Daoy (cell line): Measurements from ENCODE around the gene LTBP3. TPM values are rescaled to one million over a fixed set of nuclear protein-coding genes. Genes with fewer than 3 reads are reported as not detected.
"Not testable (repeated sequence)": the region's sequence is repeated elsewhere in the genome, so short reads cannot be mapped to it uniquely, and the experiment has no call there.

Experiments
- DNase-seq: peaks from one replicate; pipeline ENCODE4 v3.0.0-alpha.2; 2015; ENCODE audit warnings: low read depth
- total RNA-seq: library from RNA; depleted of rRNA; stranded (reverse); fragments of >200 nt; shearing (Covaris generic); gene quantifications from 2 replicates; pipeline ENCODE4 v1.2.3, GENCODE V29; 2014

LTBP3 gene
- total RNA-seq, 1 experiment from 2014 or later = 31.0 TPM

GRCh38 chr11:65571940-65572339, 13.8 kb upstream of the LTBP3 start:
- DNase-seq = peak; percentile 70

- DNase-seq = no peak
Measured at GRCh38 chr11:65571420-65571819, 13.3 kb upstream of the LTBP3 start.

- DNase-seq = peak; percentile 100
Measured at GRCh38 chr11:65569973-65570918, 12.1 kb upstream of the LTBP3 start, which contains the start of gene ZNRD2. TSS of gene ZNRD2 (plus strand) at chr11:65570477. CDS start at chr11:65570492, 15 bp downstream.

- DNase-seq = no peak
Measured at GRCh38 chr11:65569164-65569972, 11.2 kb upstream of the LTBP3 start.

DNA sequence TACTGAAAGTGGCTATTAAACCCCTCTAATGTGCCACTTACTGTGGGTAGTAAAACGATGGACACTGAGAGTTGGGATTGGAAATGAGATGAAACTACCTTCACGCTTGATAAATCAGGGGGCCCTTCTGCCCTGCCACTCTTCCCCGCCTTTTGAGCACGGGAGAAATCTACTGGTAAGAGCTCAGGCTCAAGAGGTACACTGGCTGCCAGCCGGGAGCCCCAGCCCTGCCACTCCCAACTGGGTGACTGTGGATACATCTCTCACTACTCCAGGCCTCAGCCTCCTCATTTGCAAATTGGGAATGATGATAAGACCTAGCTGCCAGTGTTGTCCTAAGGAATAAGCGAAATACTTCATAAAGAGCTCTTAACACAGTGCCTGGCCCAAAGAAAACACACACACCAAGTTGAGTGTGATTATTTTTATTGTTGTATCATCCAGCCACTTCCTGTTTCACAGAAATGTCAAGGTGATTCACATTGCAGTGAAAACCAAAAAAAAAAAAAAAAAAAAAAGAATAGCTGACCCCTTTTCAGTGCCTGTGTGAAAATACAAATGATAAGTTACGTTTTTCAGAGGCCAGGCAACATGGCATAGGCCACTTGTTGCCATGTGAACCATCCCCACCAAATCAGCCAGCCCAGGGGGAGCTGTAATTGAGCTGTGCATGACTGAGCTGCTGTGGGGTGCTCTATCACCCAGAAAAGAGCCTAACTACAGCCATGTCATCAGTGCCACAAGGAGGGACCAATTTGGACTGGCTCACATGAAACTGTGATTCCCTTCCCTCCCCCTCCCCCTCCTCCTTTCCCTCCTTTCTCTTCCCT, 7.7 kb upstream of the LTBP3 start:
- peak; percentile 71 for DNase-seq

DNA sequence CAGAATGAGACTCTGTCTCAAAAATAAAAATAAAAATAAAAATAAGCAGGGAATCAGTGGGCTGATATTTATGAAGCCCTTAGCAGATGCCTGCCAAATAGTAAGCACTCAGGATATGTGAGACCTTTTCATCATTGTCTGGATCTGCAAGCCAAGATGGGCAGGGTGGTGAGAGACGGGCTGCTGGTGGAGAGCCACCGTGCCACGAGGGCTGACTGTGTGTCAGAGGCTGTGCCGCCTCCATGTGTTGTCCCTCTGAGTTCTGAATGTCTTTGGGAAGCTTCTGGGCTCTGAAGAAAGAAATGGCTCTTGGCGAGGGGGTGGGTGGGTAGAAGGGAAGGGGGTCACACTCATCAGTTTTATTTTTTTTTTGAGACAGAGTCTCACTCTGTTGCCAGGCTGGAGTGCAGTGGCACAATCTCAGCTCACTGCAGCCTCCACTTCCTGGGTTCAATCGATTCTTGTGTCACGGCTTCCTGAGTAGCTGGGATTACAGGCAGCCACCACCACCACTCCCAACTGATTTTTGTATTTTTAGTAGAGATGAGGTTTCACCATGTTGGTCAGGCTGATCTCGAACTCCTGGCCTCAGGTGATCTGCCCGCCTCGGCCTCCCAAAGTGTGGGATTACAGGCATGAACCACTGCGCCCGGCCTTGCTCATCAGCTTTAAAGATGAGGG, 6.9 kb upstream of the LTBP3 start:
- not testable (repeated sequence) for DNase-seq

GRCh38 chr11:65563601-65564000, 5.4 kb upstream of the LTBP3 start:
- no peak for DNase-seq

- DNase-seq = no peak
Measured at GRCh38 chr11:65562788-65563187, 4.6 kb upstream of the LTBP3 start.

DNA sequence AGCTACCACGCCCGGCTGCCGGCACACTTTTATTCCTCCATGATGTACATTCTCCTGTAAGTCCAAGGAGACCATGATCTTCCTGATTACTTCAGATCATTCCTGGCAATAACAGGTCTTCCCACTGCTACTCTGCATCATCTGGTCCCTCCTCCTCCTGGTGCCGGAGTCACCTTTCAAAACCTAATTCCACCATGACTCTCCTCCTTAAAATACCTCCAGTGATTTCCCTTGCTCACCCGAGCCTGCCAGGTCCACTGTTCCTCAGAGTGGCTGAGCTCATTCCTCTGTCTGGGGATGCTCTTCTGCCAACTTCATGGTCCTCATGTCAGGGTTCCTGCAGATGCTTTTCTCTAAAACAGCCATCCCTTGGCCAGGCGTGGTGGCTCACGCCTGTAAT, 3.9 kb upstream of the LTBP3 start:
- DNase-seq = no peak

DNA sequence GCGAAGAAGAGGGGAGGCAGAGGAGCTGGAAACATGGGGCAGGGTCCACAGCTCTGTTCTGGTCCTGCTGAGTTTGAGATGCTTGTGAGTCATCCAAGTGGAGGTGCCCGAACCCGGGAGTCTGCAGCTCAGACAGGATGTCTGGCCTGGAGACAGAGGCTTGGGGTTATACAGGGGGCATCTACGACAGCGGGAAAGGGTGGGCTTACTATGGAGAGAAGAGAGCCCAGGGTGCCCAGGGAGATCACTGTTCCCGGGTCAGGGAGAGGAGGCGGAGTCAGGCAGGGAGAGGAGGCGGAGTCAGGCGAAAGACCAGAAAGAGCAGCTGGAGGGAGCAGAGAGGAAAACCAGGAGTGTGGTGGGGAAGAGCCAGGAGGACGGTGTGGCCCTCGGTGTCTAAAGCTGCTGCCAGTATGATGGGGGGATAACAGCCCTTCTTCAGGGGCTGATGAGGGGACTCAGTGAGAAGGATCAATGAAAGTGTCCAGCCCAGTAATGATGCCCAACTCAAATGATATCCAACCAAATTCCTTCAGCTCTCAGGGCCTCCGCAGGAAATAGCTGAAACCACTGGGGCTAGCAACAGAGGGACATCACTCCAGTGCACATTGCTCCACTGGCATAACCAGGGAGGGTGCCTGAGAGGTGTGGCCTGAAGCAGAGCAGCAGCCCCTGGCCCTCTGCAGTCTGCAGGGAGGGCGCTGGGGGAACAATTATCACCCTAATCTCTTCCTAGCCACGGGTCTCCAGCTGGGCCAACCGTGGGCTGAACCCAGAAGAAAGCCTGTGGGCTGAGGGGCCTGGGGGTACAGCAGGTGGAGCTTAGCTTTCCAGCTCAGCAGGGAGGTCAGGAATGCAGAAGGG, 2.6 kb upstream of the LTBP3 start:
- DNase-seq = peak; percentile 88

GRCh38 chr11:65559951-65560537, 1.9 kb upstream of the LTBP3 start:
- peak; percentile 88 for DNase-seq

- DNase-seq = peak; percentile 52
Measured at GRCh38 chr11:65559535-65559934, 1.4 kb upstream of the LTBP3 start.

- DNase-seq = peak; percentile 89
Measured at GRCh38 chr11:65558930-65559509, 861 bp upstream of the LTBP3 start.

DNA sequence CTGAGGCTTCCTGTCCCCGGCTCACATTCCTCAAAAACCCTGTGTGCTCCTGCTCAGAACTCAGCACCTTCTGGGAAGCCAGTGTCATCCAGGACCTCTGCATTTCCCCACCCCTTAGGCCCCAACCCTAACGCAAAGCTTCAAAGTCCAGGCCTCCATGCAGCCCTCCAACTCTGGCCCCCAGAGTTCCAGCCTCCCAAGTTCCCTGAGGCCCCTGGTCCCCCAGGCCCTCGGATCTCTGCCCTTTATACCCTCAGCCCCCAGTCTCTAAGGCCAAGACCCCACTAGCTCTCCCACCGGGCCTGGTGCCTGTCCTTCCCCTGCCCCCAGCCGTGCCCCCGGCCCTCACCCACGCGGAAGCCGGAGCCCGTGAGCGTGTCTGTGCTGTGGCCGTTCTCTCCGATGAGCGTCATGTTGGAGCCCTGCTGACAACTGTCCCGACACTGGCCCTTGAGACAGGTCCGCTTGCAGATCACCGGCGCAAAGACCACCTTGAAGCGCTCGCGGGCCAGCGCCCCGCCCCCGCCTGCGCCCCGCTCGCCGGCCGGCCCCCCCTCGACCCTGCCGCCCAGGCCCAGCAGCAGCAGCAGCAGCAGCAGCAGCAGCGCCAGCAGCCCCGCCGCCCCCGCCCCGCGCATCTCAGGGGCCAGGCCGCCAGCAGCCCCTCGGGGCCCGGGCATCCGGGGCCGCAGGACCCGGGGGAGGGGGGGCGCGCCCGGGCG, 718 bp downstream of the LTBP3 start:
- DNase-seq = peak; percentile 36

DNA sequence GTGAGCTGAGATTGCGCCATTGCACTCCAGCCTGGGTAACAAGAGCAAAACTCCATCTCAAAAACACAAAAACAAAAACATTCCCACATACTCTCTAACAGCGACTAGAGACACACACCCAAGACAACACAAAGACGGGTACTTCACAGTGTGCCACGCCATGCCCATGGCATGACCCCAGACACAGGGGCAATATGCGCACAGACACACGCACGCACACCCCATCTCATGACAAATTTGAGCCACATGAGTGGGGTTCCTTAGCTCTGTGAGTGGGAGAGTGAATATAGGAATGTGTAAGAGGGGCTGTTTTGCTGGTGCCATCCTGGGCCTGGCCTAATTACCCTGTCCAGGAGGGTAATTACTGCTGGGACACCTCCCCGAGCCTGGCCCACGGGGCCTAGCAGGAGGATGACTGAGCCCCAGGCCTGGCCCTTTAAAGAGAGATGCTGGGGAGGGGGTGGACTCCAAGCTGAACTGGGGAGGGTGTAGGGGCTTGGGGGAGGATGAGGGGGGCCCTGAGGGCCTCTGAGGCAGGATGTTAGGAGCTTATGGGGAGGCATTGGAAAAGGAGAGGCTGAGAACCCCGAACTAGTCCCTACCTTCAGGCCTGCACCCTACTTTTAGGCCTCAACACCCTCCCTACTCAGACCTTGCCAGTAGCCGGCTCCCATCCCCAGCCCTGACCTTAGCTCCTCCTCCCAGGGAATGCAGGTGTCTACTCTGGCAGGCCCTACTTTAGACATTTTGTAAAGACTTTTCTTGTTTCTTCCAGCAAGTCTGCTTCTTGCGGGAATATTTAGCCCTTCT, 1.5 kb downstream of the LTBP3 start:
- no peak for DNase-seq

GRCh38 chr11:65555693-65556231, 2.4 kb downstream of the LTBP3 start:
- peak; percentile 95 for DNase-seq

- DNase-seq = no peak
Measured at GRCh38 chr11:65554842-65555430, 3.2 kb downstream of the LTBP3 start.
